ENCODE data around the gene ZBTB21. TPM values are rescaled to one million over a fixed set of nuclear protein-coding genes. Genes with fewer than 3 reads are reported as not detected.
"Not testable (repeated sequence)": the region's sequence is repeated elsewhere in the genome, so short reads cannot be mapped to it uniquely, and the experiment has no call there.

ZBTB21 gene
- total RNA-seq, 1 experiment from 2014 or later = 5.1 TPM

DNA sequence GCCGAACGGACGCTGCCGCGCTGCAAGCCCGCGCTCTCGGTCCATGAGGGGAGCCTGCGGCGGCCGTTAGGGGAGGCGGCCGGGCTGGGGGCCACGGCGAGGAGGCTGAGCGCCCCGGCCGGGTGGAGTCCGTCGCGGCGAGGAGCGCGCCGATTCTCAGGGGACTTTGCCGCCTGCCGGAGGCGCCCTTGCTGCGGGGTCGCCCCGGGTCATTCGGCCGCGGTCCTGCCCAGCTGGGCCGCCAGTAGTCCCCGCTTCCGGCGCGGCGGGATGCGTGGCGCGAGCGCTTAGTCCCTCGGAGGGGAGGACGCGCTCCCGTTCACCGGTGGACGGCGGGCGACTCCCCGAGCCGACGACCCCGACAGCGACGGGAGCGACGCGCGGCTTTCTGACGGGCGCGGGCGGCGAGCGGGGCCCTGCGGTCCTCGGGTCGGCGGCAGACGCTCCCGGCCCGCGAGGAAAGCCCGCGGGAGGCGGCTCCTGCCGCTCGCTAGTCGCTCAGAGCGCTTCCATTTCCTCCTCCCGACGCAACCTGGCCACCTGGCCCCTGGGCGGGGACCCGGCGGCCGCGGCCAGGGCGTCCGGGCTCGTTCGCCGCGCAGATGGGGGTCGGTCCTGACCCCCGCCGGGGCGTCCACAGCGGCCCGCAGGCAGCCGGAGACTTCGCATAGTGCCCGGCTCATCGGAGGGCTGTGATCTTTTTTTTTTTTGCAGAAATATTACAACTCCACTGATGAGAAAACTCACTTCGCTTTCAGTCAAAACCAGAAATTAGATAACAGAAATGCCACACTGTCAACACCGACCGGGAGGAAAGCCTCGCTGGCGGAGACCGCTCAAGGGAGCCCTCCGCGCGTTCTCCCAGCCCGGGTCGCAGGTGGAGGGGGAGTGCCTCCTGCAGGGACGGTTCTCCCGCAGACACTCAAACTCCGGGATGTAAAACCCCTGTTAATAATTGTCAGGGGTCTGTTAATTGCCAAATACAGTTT is 641 bp upstream of the ZBTB21 start:
- Histone ChIP-seq H3K9me3 (no peaks in the 10 kb centered on the region; the same call in 1 of the 2 replicates), H3K4me3 (peak overlapping the region; percentile 80), H3K36me3 (peaks cover 17% of the 10 kb centered on the region), H3K27me3 (no peaks in the 10 kb centered on the region)
- no peak for DNase-seq

DNA sequence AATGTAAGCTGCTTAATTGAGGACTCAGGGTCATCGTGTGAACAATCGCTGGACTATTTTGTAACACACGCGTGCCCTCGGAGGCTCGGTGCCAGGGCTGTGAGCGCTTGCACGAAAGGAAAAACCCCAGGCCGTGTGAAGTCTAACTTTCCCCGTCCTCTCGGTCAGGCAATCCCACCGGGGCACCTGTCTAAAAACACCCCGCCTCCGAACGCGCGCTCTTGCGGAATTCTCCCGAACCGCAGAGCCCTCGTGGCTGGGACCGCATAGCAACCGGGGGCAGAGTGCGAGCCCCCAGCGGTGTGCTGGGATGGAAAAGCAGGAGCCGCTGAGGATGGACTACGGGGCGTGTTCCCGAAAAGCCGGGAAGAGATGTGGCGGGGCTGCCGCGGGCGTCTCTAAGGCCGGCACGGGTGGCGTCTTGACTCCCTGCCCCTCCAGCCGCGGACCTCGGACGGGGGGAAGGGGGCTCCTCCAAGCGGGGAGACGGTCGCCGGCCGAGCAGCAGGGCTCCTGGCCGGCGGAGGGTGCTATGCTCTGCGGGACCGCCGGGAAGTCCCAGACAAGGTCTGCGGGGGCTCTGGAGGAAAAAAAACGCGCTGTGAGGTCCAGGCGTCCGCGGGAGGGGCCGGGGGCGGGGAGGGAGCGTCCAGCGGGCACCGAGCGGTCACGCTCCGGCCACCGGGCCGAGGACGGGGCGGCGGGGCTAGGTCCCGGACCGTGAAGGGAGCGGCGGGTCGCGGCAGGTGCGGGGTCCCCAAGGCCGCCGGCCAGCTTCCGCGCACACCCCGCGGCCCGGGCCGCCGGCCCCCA is 936 bp downstream of the ZBTB21 start:
- peak; percentile 58 for DNase-seq
- peak overlapping the region; percentile 80 for H3K4me3 ChIP-seq
- no peaks in the 10 kb centered on the region for H3K27me3 ChIP-seq
- no peaks in the 10 kb centered on the region for H3K9me3 ChIP-seq
- peaks cover 26% of the 10 kb centered on the region for H3K36me3 ChIP-seq

GRCh38 chr21:42007356-42007940 is 2.7 kb downstream of the ZBTB21 start:
- Histone ChIP-seq H3K27me3 (no peaks in the 10 kb centered on the region), H3K9me3 (no peaks in the 10 kb centered on the region), H3K4me3 (no peak overlapping the region), H3K36me3 (peaks cover 31% of the 10 kb centered on the region)
- no peak for DNase-seq

DNA sequence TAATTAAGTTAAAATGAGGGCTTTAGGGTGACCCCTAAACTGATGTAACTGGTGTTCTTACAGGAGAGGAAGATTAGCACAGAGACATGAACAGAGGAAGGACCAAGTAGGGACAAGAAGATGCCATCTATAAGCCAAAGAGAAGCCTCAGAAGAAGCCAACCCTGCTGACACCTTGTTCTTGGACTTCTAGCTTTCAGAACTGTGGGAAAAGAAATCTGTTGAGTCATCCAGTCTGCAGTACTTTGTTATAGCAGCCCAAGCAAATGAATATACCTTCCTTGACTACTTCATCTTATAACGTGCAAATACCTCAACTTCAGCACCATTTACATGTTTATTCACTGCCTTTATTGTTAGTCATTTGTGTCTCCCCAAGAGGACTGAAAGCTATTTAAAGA is 3.4 kb downstream of the ZBTB21 start:
- Histone ChIP-seq H3K9me3 (no peaks in the 10 kb centered on the region), H3K4me3 (no peak overlapping the region), H3K27me3 (no peaks in the 10 kb centered on the region), H3K36me3 (peaks cover 36% of the 10 kb centered on the region)
- DNase-seq = no peak

- peaks cover 58% of the 10 kb centered on the region for H3K36me3 ChIP-seq
- no peaks in the 10 kb centered on the region; the same call in 1 of the 2 replicates for H3K9me3 ChIP-seq
- no peak overlapping the region for H3K4me3 ChIP-seq
- no peak for DNase-seq
- H3K27me3 ChIP-seq = no peaks in the 10 kb centered on the region
These were observed 5.6 kb downstream of the ZBTB21 start for GRCh38 chr21:42004406-42005199.

GRCh38 chr21:42003051-42003461 is 7.1 kb downstream of the ZBTB21 start:
- Histone ChIP-seq H3K27me3 (no peaks in the 10 kb centered on the region), H3K36me3 (peaks cover 70% of the 10 kb centered on the region), H3K4me3 (no peak overlapping the region), H3K9me3 (no peaks in the 10 kb centered on the region; the same call in 1 of the 2 replicates)
- no peak for DNase-seq

DNA sequence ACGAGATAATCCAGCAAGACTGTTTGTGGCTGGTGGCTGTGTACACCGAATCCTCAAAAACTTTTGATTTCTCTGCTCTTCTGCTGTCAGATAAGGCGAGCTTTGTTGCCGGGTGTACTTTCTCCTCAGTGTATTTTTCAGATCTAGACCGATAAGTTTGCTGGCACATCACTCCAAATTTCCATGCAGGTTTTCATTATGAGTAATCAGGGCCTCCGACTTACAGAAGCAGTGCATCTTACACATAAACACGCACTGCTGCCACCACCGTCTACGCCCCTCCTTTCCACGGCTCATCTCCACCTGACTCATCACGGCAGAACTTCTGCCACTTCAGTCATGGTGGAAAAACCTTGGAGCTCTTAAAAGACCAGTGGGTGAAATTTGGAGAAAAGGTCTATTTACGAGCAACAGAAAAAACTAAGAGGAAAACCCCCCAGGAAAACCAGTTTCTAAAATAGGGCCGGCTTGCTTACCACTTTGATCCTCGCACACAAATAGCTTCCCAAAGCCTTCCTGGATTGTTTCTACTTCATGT is 7.7 kb downstream of the ZBTB21 start:
- Histone ChIP-seq H3K36me3 (peaks cover 70% of the 10 kb centered on the region), H3K27me3 (no peaks in the 10 kb centered on the region), H3K9me3 (no peaks in the 10 kb centered on the region; the same call in 1 of the 2 replicates), H3K4me3 (no peak overlapping the region)
- peak; percentile 72 for DNase-seq

- Histone ChIP-seq H3K9me3 (peaks cover under 1% of the 10 kb centered on the region; the same call in 1 of the 2 replicates), H3K27me3 (no peaks in the 10 kb centered on the region), H3K4me3 (no peak overlapping the region), H3K36me3 (peaks cover 70% of the 10 kb centered on the region)
- DNase-seq = no peak
These were observed 8.4 kb downstream of the ZBTB21 start for GRCh38 chr21:42001781-42002180.

DNA sequence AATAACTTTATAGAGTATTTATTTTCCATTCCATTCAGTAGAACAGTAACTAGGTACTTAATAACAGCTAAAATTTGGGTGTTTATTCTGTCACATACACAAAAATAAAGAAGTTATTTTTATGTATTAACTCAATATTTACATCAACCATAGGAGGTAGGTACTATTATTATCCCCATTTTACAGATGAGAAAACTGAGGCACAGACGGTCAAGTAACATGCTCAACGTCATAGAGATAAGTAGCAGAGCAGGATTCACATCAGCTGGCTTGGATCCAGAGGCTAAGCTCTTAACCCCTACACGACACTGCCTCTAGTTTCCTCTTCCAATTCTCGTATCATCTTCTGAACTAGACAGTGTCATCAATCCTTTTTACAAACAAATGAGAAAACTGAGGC is 9.3 kb downstream of the ZBTB21 start:
- Histone ChIP-seq H3K9me3 (peaks cover 9% of the 10 kb centered on the region), H3K27me3 (no peaks in the 10 kb centered on the region), H3K4me3 (no peak overlapping the region), H3K36me3 (peaks cover 74% of the 10 kb centered on the region)
- DNase-seq = no peak

- peaks cover 17% of the 10 kb centered on the region for H3K9me3 ChIP-seq
- peaks cover 77% of the 10 kb centered on the region for H3K36me3 ChIP-seq
- H3K27me3 ChIP-seq = no peaks in the 10 kb centered on the region
- no peak for DNase-seq
- H3K4me3 ChIP-seq = no peak overlapping the region
These were observed 12.5 kb downstream of the ZBTB21 start for GRCh38 chr21:41997657-41998056.

- no peaks in the 10 kb centered on the region for H3K27me3 ChIP-seq
- H3K36me3 ChIP-seq = peaks cover 81% of the 10 kb centered on the region
- H3K9me3 ChIP-seq = peaks cover 17% of the 10 kb centered on the region
- DNase-seq = no peak
- H3K4me3 ChIP-seq = no peak overlapping the region
These were observed 14.6 kb downstream of the ZBTB21 start for GRCh38 chr21:41995577-41995976.

DNA sequence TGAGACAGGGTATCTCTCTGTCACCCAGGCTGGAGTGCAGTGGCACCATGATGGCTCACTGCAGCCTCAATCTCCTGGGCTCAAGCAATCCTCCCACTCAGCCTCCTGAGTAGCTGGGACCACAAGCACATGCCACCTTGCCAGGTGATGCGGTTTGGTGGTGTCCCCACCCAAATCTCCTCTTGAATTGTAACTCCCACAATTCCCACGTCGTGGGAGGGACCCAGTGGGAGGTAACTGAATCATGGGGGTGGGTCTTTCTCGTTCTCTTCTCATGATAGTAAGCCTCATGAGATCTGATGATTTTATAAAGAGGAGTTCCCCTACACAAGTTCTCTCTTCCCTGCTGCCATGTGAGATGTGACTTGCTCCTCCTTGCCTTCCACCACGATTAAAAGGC is 15.5 kb downstream of the ZBTB21 start:
- Histone ChIP-seq H3K9me3 (peaks cover 17% of the 10 kb centered on the region), H3K36me3 (peaks cover 75% of the 10 kb centered on the region)
- not testable (repeated sequence) for H3K27me3 ChIP-seq, DNase-seq, H3K4me3 ChIP-seq

DNA sequence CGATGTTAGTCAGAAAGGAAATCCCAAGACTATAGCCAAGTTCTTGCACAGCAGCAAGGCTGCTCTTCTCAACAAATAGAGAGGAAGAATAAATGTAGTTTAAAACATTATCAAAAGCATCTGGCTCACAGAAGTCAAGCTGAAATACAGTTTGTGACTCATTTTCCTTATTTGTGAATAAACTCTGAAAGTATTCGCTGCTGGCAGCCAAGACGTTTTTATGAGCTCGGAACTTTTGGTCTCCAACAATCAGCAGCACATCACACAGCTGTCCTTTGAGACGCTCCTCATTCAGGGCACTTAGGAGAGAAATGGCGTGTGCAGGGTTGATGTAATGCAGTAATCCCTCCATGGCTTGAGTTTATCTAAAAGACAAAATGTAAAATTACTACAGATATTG is 16.4 kb downstream of the ZBTB21 start:
- Histone ChIP-seq H3K36me3 (peaks cover 72% of the 10 kb centered on the region), H3K27me3 (no peaks in the 10 kb centered on the region), H3K4me3 (no peak overlapping the region), H3K9me3 (peaks cover 17% of the 10 kb centered on the region)
- peak; percentile 81 for DNase-seq

GRCh38 chr21:41992576-41992975 is 17.6 kb downstream of the ZBTB21 start:
- DNase-seq = no peak
- Histone ChIP-seq H3K4me3 (no peak overlapping the region), H3K36me3 (peaks cover 62% of the 10 kb centered on the region), H3K9me3 (peaks cover 17% of the 10 kb centered on the region), H3K27me3 (no peaks in the 10 kb centered on the region)

DNA sequence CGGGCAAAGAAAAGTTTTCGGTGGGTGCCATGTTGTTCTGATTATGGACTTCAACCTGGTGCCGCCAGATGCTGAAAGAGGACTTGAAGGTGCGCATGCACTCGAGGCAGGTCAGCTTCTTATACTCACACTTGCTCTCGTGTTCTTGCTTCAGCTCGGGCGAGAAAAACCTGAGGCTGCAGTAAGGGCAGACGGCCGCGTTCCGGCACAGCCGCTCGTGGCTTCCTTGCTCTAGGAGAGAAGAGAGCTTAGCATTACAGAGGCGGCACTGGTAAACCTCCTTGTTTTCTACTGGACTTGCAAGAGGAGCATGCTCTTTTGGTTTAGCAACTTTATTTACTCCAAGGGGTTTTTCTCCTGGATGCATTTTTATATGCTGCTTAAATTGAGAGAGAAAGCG is 18.5 kb downstream of the ZBTB21 start:
- H3K9me3 ChIP-seq = peaks cover 15% of the 10 kb centered on the region
- H3K4me3 ChIP-seq = no peak overlapping the region
- H3K36me3 ChIP-seq = peaks cover 52% of the 10 kb centered on the region
- no peaks in the 10 kb centered on the region for H3K27me3 ChIP-seq
- no peak for DNase-seq

DNA sequence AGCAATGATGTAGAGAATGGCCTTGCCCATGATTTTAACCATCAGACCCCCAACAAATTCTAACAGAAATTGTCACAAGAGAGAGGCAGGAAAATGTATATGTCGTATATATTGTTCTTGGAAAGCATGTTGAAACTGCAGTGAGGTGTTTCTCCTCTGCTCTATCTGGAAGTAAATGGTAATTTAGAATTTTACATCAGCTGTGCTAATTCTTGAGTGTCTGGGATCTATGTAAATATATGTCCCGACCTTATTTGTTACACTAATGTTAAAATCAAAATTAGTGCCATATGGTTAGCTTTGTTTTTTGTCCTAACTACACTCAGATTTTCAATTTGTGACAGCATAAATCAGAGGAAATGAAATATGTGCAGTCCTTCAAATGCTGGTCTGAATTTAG is 20.5 kb downstream of the ZBTB21 start:
- DNase-seq = no peak
- Histone ChIP-seq H3K9me3 (no peaks in the 10 kb centered on the region; the same call in 1 of the 2 replicates), H3K27me3 (no peaks in the 10 kb centered on the region), H3K36me3 (peaks cover 37% of the 10 kb centered on the region), H3K4me3 (no peak overlapping the region)

Data from MG63 (cell line).